ENCODE measurements around the gene ADAM12.

The ADAM12 gene

DNA sequence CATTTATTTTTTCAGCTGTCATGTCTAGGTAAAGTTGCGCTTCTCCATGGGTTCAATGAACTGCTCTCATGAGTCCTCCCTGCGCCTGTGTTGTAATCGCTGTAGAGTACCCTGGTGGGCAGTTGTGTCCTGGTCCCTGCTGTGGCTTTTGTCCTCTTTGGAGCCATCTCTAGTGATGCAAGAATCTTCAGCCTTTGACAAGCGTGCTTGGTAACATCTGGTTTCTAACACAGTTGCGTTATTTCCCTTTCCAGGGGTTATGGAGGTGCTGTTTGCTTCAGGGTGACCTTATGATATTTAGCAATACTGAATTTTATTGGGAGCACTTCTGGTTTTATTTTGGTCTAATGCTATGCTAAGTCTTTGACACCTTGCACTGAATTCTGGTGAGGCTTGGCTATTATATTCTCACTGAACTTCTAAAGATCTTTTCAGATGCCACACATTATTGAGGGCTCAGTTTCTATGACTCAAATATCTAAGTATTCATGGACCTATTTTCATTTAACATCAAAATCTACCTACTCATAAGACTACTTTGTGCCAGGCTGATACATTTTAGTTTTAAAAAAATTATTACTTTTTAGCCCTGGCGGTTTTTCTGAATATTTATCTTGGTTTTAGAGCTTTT lies 403.3 kb downstream of the ADAM12 start:
- peak; percentile 18 for DNase-seq (ENCODE audit: low read depth)
- no peak overlapping the region for H3K4me3 ChIP-seq (ENCODE audit: control insufficient read depth, low read depth, low read length)
- TF ChIP-seq, protein P1, sequence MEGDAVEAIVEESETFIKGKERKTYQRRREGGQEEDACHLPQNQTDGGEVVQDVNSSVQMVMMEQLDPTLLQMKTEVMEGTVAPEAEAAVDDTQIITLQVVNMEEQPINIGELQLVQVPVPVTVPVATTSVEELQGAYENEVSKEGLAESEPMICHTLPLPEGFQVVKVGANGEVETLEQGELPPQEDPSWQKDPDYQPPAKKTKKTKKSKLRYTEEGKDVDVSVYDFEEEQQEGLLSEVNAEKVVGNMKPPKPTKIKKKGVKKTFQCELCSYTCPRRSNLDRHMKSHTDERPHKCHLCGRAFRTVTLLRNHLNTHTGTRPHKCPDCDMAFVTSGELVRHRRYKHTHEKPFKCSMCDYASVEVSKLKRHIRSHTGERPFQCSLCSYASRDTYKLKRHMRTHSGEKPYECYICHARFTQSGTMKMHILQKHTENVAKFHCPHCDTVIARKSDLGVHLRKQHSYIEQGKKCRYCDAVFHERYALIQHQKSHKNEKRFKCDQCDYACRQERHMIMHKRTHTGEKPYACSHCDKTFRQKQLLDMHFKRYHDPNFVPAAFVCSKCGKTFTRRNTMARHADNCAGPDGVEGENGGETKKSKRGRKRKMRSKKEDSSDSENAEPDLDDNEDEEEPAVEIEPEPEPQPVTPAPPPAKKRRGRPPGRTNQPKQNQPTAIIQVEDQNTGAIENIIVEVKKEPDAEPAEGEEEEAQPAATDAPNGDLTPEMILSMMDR (conservative IDR thresholded peaks at IDR 0.05; ENCODE audit: control insufficient read depth, insufficient read depth, low read depth, low read length) = no peak

DNA sequence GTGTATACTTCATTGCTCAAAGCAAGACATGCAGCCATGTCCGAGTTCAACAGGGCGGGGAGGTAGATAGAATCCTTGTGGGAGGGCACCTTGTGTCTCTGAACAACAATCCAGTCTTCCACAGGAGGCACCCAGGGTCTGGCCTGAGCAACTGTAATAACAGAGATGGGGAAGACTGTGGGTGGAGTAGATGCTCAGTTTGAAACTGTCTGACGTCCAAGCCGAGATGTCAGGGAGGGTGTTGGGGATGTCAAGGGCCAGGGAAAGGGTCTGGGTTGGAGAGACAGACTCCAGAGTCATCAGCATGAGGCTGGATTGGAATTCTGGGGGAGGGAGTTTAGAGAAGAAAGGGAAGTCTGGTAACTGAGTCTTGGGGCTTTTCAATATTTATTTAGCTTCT lies 403.9 kb downstream of the ADAM12 start:
- TF ChIP-seq, protein P1 (conservative IDR thresholded peaks at IDR 0.05; ENCODE audit: control insufficient read depth, insufficient read depth, low read depth, low read length) = no peak
- DNase-seq (ENCODE audit: low read depth) = no peak
- H3K4me3 ChIP-seq (ENCODE audit: control insufficient read depth, low read depth, low read length) = no peak overlapping the region

DNA sequence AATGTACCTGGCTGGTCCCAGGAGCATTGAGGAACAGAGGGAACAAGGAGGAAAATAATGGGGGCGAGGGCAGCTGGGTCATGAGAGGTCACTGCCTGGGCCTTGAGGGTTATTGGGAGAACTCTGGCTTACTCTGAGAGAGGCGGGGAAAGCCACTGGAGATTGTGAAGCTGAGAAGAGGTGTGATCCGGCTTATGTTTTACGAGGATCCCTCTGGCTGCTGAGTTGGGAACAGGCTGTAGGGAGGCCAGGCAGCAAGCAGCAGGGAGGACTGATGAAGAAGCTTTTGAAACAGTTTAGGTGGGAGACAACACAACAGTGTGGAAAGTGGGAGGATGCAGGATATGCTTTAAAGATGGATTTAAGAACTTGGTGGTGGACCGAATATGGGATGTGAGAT lies 404.6 kb downstream of the ADAM12 start:
- DNase-seq (ENCODE audit: low read depth) = no peak
- no peak overlapping the region for H3K4me3 ChIP-seq (ENCODE audit: control insufficient read depth, low read depth, low read length)
- TF ChIP-seq, protein P1 (conservative IDR thresholded peaks at IDR 0.05; ENCODE audit: control insufficient read depth, insufficient read depth, low read depth, low read length) = no peak

DNA sequence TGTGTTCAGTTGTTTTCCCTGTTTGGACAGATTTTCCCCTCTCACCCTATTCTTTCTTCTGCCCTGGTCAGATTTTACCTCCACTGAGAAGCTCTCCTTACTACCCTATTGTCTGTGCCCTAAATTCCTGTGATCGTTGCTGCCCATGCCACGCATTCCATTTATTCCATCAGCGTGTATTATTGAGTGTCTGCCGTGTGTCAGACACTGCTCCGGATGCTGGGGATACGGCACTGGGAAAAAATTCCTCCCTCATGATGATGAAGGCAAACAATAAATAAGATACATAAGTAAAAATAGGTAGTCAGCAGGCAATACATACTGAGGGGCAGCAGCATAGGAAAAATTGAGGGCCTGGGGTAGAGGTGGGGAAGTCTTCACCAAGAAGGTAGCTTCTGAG lies 405.1 kb downstream of the ADAM12 start:
- H3K4me3 ChIP-seq (ENCODE audit: control insufficient read depth, low read depth, low read length) = no peak overlapping the region
- DNase-seq (ENCODE audit: low read depth) = no peak
- TF ChIP-seq, protein P1 (conservative IDR thresholded peaks at IDR 0.05; ENCODE audit: control insufficient read depth, insufficient read depth, low read depth, low read length) = no peak

DNA sequence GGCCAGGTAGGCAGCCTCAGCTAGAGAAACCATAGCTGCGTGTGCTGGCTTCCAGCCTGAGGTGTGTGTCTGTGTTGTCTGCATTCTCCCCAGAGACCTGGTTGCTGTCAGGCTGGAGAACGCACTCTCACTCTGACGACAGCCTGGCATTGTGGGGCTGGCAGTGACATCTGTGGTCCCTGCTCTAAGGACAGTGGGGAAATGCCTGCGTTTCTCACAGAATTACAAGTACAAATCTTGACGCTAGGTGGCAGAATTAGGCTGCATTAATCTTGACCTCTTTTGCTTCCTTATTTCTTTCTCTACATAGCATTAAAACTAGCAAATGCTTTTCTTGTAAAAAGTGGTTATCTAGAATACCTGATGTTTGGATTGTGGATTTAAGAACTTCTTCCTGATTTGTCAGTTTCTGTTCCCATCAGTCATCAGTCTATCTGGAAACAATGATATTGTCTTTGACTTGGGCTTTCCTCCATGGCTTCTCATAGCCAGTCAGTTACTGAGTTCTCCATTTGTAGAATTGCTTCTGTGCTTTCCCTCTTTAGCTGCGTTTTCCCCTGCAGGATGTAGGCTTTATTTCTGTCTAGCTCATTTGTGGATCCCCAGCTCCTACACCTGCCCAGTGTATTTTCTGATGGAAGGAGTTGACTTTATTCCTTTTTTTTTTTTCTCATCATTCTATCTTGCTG lies 405.9 kb downstream of the ADAM12 start:
- H3K4me3 ChIP-seq (ENCODE audit: control insufficient read depth, low read depth, low read length) = no peak overlapping the region
- TF ChIP-seq, protein P1 (conservative IDR thresholded peaks at IDR 0.05; ENCODE audit: control insufficient read depth, insufficient read depth, low read depth, low read length) = peak; percentile 55
- peak; percentile 81 for DNase-seq (ENCODE audit: low read depth)

DNA sequence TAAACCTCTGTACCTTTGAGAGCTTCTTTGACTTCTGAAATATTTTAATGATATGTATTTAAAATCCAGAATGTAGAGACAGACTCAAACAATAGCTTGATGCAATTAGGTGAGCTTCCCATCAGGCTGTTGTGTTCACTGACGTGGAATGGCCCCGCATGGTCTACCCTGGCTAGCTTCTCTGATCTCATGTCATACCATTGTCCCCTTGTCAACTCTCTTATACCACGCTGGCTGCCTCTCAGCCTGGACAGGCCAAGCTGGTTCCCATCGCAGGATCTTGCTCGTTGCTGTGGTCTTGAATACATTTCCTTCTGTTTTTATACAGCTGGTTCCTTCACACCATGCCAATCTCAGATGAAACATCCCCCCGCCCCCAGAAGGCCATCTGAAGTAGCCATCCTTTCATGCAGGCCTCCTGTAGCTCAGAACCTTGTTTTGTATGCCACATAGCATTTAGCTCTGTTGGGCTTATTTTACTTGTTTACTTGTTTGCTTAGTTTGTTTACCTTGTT lies 407.7 kb downstream of the ADAM12 start:
- no peak overlapping the region for H3K4me3 ChIP-seq (ENCODE audit: control insufficient read depth, low read depth, low read length)
- TF ChIP-seq, protein P1 (conservative IDR thresholded peaks at IDR 0.05; ENCODE audit: control insufficient read depth, insufficient read depth, low read depth, low read length) = no peak
- no peak for DNase-seq (ENCODE audit: low read depth)

Data from fibroblast of mammary gland (primary cell).